HepG2 (cell line): Measurements from ENCODE around the gene PPCS. TPM values are rescaled to one million over a fixed set of nuclear protein-coding genes. Genes with fewer than 3 reads are reported as not detected.

Experiments
- BCLAF1 ChIP-seq: fragments of 450-650 bp; IDR thresholded peaks from 2 replicates; pipeline ENCODE4 v1.6.1; 2017; ENCODE audit warnings: mild to moderate bottlenecking
- FOXP1 ChIP-seq, 2 experiments: fragments of 450-650 bp in 1 of 2; IDR thresholded peaks; 2 replicates each; pipeline ENCODE4 v1.6.1; 2017 to 2018; ENCODE audit warnings: antibody characterized with exemption in 1 of 2
- GATAD2A ChIP-seq: IDR thresholded peaks from 2 replicates; pipeline ENCODE4 v1.6.1; 2016
- HNRNPUL1 ChIP-seq: fragments of 200-400 bp; formaldehyde crosslinking; IDR thresholded peaks from 2 replicates; pipeline ENCODE4 v1.6.1; 2017; ENCODE audit warnings: low read depth, mild to moderate bottlenecking, low read length, moderate library complexity
- HOXD1 ChIP-seq: sonication (generic); formaldehyde crosslinking; IDR thresholded peaks from 2 replicates; pipeline ENCODE4 v1.5.0; 2020; ENCODE audit warnings: missing genetic modification reagents
- JUN ChIP-seq: sonication (generic); formaldehyde crosslinking; IDR thresholded peaks from 2 replicates; pipeline ENCODE4 v1.4.0; 2020; ENCODE audit warnings: mild to moderate bottlenecking, missing genetic modification reagents
- KDM5B ChIP-seq: sonication (generic); formaldehyde crosslinking; IDR thresholded peaks from 2 replicates; pipeline ENCODE4 v1.4.0; 2020; ENCODE audit warnings: missing genetic modification reagents, mild to moderate bottlenecking, borderline replicate concordance
- KLF12 ChIP-seq: sonication (generic); formaldehyde crosslinking; IDR thresholded peaks from 2 replicates; pipeline ENCODE4 v1.4.0; 2020; ENCODE audit warnings: missing genetic modification reagents, borderline replicate concordance
- PAX8 ChIP-seq: sonication (generic); formaldehyde crosslinking; IDR thresholded peaks from 2 replicates; pipeline ENCODE4 v1.8.0; 2022; ENCODE audit warnings: mild to moderate bottlenecking, missing genetic modification reagents, borderline replicate concordance
- PBX2 ChIP-seq: IDR thresholded peaks from 2 replicates; pipeline ENCODE4 v1.6.1; 2016; ENCODE audit warnings: control low read depth
- SETDB1 ChIP-seq: sonication (generic); formaldehyde crosslinking; IDR thresholded peaks from 2 replicates; pipeline ENCODE4 v1.5.1; 2020; ENCODE audit warnings: missing genetic modification reagents, mild to moderate bottlenecking, borderline replicate concordance
- TGIF2 ChIP-seq: IDR thresholded peaks from 2 replicates; pipeline ENCODE4 v1.6.1; 2016; ENCODE audit warnings: control low read depth, missing compliant biosample characterization
- TMF1 ChIP-seq: sonication (generic); formaldehyde crosslinking; IDR thresholded peaks from 2 replicates; pipeline ENCODE4 v1.8.1; 2022; ENCODE audit warnings: low read depth, missing genetic modification reagents
- ZBTB2 ChIP-seq: sonication (generic); formaldehyde crosslinking; IDR thresholded peaks from 2 replicates; pipeline ENCODE4 v1.8.0; 2022; ENCODE audit warnings: low read depth, missing genetic modification reagents
- ZFP41 ChIP-seq: sonication (generic); formaldehyde crosslinking; IDR thresholded peaks from 2 replicates; pipeline ENCODE4 v1.4.0; 2020; ENCODE audit warnings: mild to moderate bottlenecking, missing genetic modification reagents, borderline replicate concordance
- ZNF33B ChIP-seq: sonication (generic); formaldehyde crosslinking; IDR thresholded peaks from 2 replicates; pipeline ENCODE4 v1.5.1; 2020; ENCODE audit warnings: mild to moderate bottlenecking, missing genetic modification reagents
- ZNF543 ChIP-seq: sonication (generic); formaldehyde crosslinking; IDR thresholded peaks from 2 replicates; pipeline ENCODE4 v1.4.0; 2020; ENCODE audit warnings: mild to moderate bottlenecking, missing genetic modification reagents
- ZNF639 ChIP-seq: conservative IDR thresholded peaks from 2 replicates; pipeline ENCODE4 v1.6.1; 2018; ENCODE audit warnings: missing genetic modification reagents
- ZNF784 ChIP-seq: sonication (generic); formaldehyde crosslinking; IDR thresholded peaks from 2 replicates; pipeline ENCODE4 v1.5.1; 2020; ENCODE audit warnings: missing genetic modification reagents, mild to moderate bottlenecking, borderline replicate concordance
- ZSCAN5A ChIP-seq: sonication (generic); formaldehyde crosslinking; IDR thresholded peaks from 2 replicates; pipeline ENCODE4 v1.8.0; 2022; ENCODE audit warnings: mild to moderate bottlenecking, missing genetic modification reagents, borderline replicate concordance
- polyA plus RNA-seq, 8 experiments: library from polyadenylated mRNA; depleted of rRNA in 3 of 8; stranded (reverse) in 7 of 8; unstranded in 1 of 8; fragments of >200 nt; fragmentation: Illumina TruSeq in 4 of 8; extraction: Trizol in 4 of 8; gene quantifications; 2 replicates each; pipeline versions ENCODE4 v1.2.1 to v1.2.3, GENCODE V29; 2011 to 2016; ENCODE audit warnings: low read depth in 4 of 8, missing spikeins in 1 of 8, mixed read lengths in 1 of 8; ENCODE audit not compliant: insufficient read depth in 1 of 8
- total RNA-seq, 5 experiments: library from RNA; depleted of rRNA; stranded (reverse); fragments of >200 nt; fragmentation: Illumina TruSeq; extraction: Trizol; gene quantifications; 2 replicates each; pipeline ENCODE4 v1.2.3, GENCODE V29; 2016; ENCODE audit warnings: low read depth in 1 of 5

The PPCS gene
- total and polyA plus RNA-seq, 2 of the 13 experiments (the other 11 are each of a cell fraction or from before 2014, with no cell fraction given), result 13.4 to 38.9 TPM

- no peak for TF ChIP-seq ZSCAN5A (CRISPR knock-in tag)
- no peak for TF ChIP-seq BCLAF1
- TF ChIP-seq TGIF2 (CRISPR knock-in tag), result peak; percentile 53
- TF ChIP-seq PAX8 (CRISPR knock-in tag), result no peak
- TF ChIP-seq FOXP1 (IDR thresholded peaks at IDR 0.05), result no peak
- TF ChIP-seq FOXP1 (CRISPR knock-in tag; IDR thresholded peaks at IDR 0.05), result no peak; the same call in 1 of the 2 replicates
- TF ChIP-seq ZNF639, result no peak
- no peak for TF ChIP-seq HOXD1
- TF ChIP-seq TMF1, result no peak
- TF ChIP-seq GATAD2A, result no peak; the same call in 1 of the 2 replicates
- TF ChIP-seq KLF12 (CRISPR knock-in tag), result 0 out of 2 replicates have a peak, but pooled peaks have one; percentile 40
- peak; percentile 37; the same call in 1 of the 2 replicates for TF ChIP-seq KDM5B (CRISPR knock-in tag)
- no peak for TF ChIP-seq ZNF784
- TF ChIP-seq HNRNPUL1, result no peak
- TF ChIP-seq SETDB1 (CRISPR knock-in tag), result no peak
- no peak for TF ChIP-seq ZFP41 (CRISPR knock-in tag)
- TF ChIP-seq PBX2 (CRISPR knock-in tag), result no peak
- TF ChIP-seq ZNF33B (CRISPR knock-in tag), result no peak
- TF ChIP-seq ZBTB2, result no peak
- no peak for TF ChIP-seq ZNF543 (CRISPR knock-in tag)
- no peak for TF ChIP-seq JUN (CRISPR knock-in tag)
Observed at GRCh38 chr1:42462828-42463763, 6.8 kb downstream of the PPCS start, which contains the start of gene CCDC30 (continued).
